Activated CD4-positive, alpha-beta T cell treated with anti-CD3 and anti-CD28 coated beads, Interleukin-2, amount 10 ng/mL, durations not matched to agents 24 days and 14 days (primary cell): ENCODE data around the gene NOTCH2. TPM values are rescaled to one million over a fixed set of nuclear protein-coding genes. Genes with fewer than 3 reads are reported as not detected.

ENCODE experiments used
- DNase-seq: peaks from one replicate; pipeline ENCODE4 v3.0.0; 2022
- H3K27ac Mint-ChIP-seq: one replicate; pipeline ENCODE4 v1.8.0; 2022; ENCODE audit warnings: mild to moderate bottlenecking, mixed read lengths
- H3K27me3 Mint-ChIP-seq: one replicate; pipeline ENCODE4 v1.8.0; 2022; ENCODE audit warnings: mixed read lengths
- H3K36me3 Mint-ChIP-seq: one replicate; pipeline ENCODE4 v1.8.0; 2022; ENCODE audit warnings: low read depth, mild to moderate bottlenecking, mixed read lengths
- H3K4me1 Mint-ChIP-seq: one replicate; pipeline ENCODE4 v1.8.0; 2021; ENCODE audit warnings: mixed read lengths
- H3K4me3 Mint-ChIP-seq: one replicate; pipeline ENCODE4 v1.8.0; 2022; ENCODE audit warnings: mild to moderate bottlenecking, moderate library complexity, mixed read lengths
- H3K9me3 Mint-ChIP-seq: one replicate; pipeline ENCODE4 v1.8.0; 2021; ENCODE audit warnings: mixed read lengths
- intact Hi-C: fragments of 100-400 bp; cut with micrococcal nuclease; formaldehyde crosslinking; loops from one replicate; pipeline ENCODE4 v1.15.1; 2023
- total RNA-seq: library from RNA; stranded (reverse); gene quantifications from 2 replicates; pipeline ENCODE4 v1.2.3, GENCODE V29; 2022

The NOTCH2 gene
- total RNA-seq, 1 donor from 2014 or later = 96.5 TPM

GRCh38 chr1:119909890-119910596, 159.4 kb downstream of the NOTCH2 start:
- Mint-ChIP-seq H3K27ac (no peak overlapping the region), H3K9me3 (no peaks in the 10 kb centered on the region), H3K36me3 (peaks cover 27% of the 10 kb centered on the region), H3K4me3 (no peak overlapping the region), H3K27me3 (peaks cover 9% of the 10 kb centered on the region), H3K4me1 (peaks cover 3% of the 10 kb centered on the region)
- intact Hi-C loops = no loop called here
- peak; percentile 54 for DNase-seq

GRCh38 chr1:119908661-119909060, 160.8 kb downstream of the NOTCH2 start:
- H3K9me3 Mint-ChIP-seq = peaks cover 5% of the 10 kb centered on the region
- H3K36me3 Mint-ChIP-seq = peaks cover 15% of the 10 kb centered on the region
- H3K27me3 Mint-ChIP-seq = peaks cover 21% of the 10 kb centered on the region
- no peak overlapping the region for H3K4me3 Mint-ChIP-seq
- no peak overlapping the region for H3K27ac Mint-ChIP-seq
- no peak for DNase-seq
- intact Hi-C loops = no loop called here
- peaks cover 5% of the 10 kb centered on the region for H3K4me1 Mint-ChIP-seq

- Mint-ChIP-seq H3K4me3 (no peak overlapping the region), H3K9me3 (peaks cover 7% of the 10 kb centered on the region), H3K36me3 (peaks cover 3% of the 10 kb centered on the region), H3K4me1 (peaks cover 5% of the 10 kb centered on the region), H3K27me3 (peaks cover 29% of the 10 kb centered on the region), H3K27ac (no peak overlapping the region)
- DNase-seq = no peak
- intact Hi-C loops = no loop called here
Observed at GRCh38 chr1:119906927-119907652, 162.4 kb downstream of the NOTCH2 start.

- H3K4me1 Mint-ChIP-seq = peaks cover 2% of the 10 kb centered on the region
- no peak overlapping the region for H3K4me3 Mint-ChIP-seq
- no peak for DNase-seq
- peaks cover 7% of the 10 kb centered on the region for H3K9me3 Mint-ChIP-seq
- intact Hi-C loops = no loop called here
- H3K36me3 Mint-ChIP-seq = peaks cover 2% of the 10 kb centered on the region
- no peak overlapping the region for H3K27ac Mint-ChIP-seq
- H3K27me3 Mint-ChIP-seq = peaks cover 38% of the 10 kb centered on the region
Observed at GRCh38 chr1:119903443-119903835, 166.0 kb downstream of the NOTCH2 start.

GRCh38 chr1:119902775-119903442, 166.6 kb downstream of the NOTCH2 start:
- intact Hi-C loops = no loop called here

GRCh38 chr1:119898981-119899720, 170.3 kb downstream of the NOTCH2 start:
- no peak for DNase-seq
- Mint-ChIP-seq H3K4me1 (peaks cover 8% of the 10 kb centered on the region), H3K27me3 (peaks cover 28% of the 10 kb centered on the region), H3K9me3 (peaks cover 4% of the 10 kb centered on the region), H3K4me3 (no peak overlapping the region), H3K36me3 (no peaks in the 10 kb centered on the region), H3K27ac (no peak overlapping the region)
- intact Hi-C loops = no loop called here

More at GRCh38 chr1:119902775-119903442, 166.6 kb downstream of the NOTCH2 start:
- Mint-ChIP-seq H3K9me3 (peaks cover 7% of the 10 kb centered on the region), H3K4me1 (peaks cover 2% of the 10 kb centered on the region), H3K27me3 (peaks cover 38% of the 10 kb centered on the region), H3K4me3 (no peak overlapping the region), H3K36me3 (peaks cover 1% of the 10 kb centered on the region), H3K27ac (no peak overlapping the region)
- DNase-seq = peak; percentile 54

GRCh38 chr1:119898530-119898929, 170.9 kb downstream of the NOTCH2 start:
- Mint-ChIP-seq H3K27ac (no peak overlapping the region), H3K9me3 (peaks cover under 1% of the 10 kb centered on the region), H3K36me3 (no peaks in the 10 kb centered on the region), H3K27me3 (peaks cover 23% of the 10 kb centered on the region), H3K4me3 (no peak overlapping the region), H3K4me1 (peaks cover 13% of the 10 kb centered on the region)
- no peak for DNase-seq
- intact Hi-C loops = no loop called here

- intact Hi-C loops = no loop called here
- Mint-ChIP-seq H3K27me3 (peaks cover 12% of the 10 kb centered on the region), H3K27ac (no peak within 1 kb of the TSS), H3K36me3 (no peaks in the 10 kb centered on the region), H3K4me1 (peaks cover 26% of the 10 kb centered on the region), H3K4me3 (no peak within 1 kb of the TSS), H3K9me3 (no peaks in the 10 kb centered on the region)
- no peak for DNase-seq
Observed at GRCh38 chr1:119896303-119896702, 173.2 kb downstream of the NOTCH2 start, which contains the start of gene ADAM30. TSS of gene ADAM30 (minus strand) at chr1:119896515. CDS start at chr1:119896336, 179 bp downstream.

GRCh38 chr1:119895102-119895501, 174.4 kb downstream of the NOTCH2 start:
- no peaks in the 10 kb centered on the region for H3K36me3 Mint-ChIP-seq
- peaks cover 27% of the 10 kb centered on the region for H3K4me1 Mint-ChIP-seq
- no peaks in the 10 kb centered on the region for H3K9me3 Mint-ChIP-seq
- intact Hi-C loops = no loop called here
- peaks cover 8% of the 10 kb centered on the region for H3K27me3 Mint-ChIP-seq
- DNase-seq = no peak
- H3K27ac Mint-ChIP-seq = no peak overlapping the region
- no peak overlapping the region for H3K4me3 Mint-ChIP-seq

- Mint-ChIP-seq H3K36me3 (no peaks in the 10 kb centered on the region), H3K27ac (peak overlapping the region; percentile 9), H3K4me1 (peaks cover 27% of the 10 kb centered on the region), H3K9me3 (no peaks in the 10 kb centered on the region), H3K27me3 (peaks cover 9% of the 10 kb centered on the region), H3K4me3 (peak overlapping the region; percentile 29)
- DNase-seq = peak; percentile 53
- intact Hi-C loops = no loop called here
Observed at GRCh38 chr1:119893827-119894700, 175.4 kb downstream of the NOTCH2 start.

- H3K4me1 Mint-ChIP-seq = peaks cover 27% of the 10 kb centered on the region
- peak overlapping the region; percentile 9 for H3K27ac Mint-ChIP-seq
- peaks cover 12% of the 10 kb centered on the region for H3K27me3 Mint-ChIP-seq
- DNase-seq = peak; percentile 72
- intact Hi-C loops = no loop called here
- no peaks in the 10 kb centered on the region for H3K36me3 Mint-ChIP-seq
- peak overlapping the region; percentile 29 for H3K4me3 Mint-ChIP-seq
- peaks cover 3% of the 10 kb centered on the region for H3K9me3 Mint-ChIP-seq
Observed at GRCh38 chr1:119893238-119893791, 176.1 kb downstream of the NOTCH2 start.

- H3K27ac Mint-ChIP-seq = no peak overlapping the region
- no peaks in the 10 kb centered on the region for H3K36me3 Mint-ChIP-seq
- peaks cover 11% of the 10 kb centered on the region for H3K27me3 Mint-ChIP-seq
Observed at GRCh38 chr1:119891386-119891785, 178.1 kb downstream of the NOTCH2 start.

More at GRCh38 chr1:119891386-119891785, 178.1 kb downstream of the NOTCH2 start:
- intact Hi-C loops = no loop called here
- no peak for DNase-seq
- H3K4me3 Mint-ChIP-seq = no peak overlapping the region
- peaks cover 27% of the 10 kb centered on the region for H3K4me1 Mint-ChIP-seq
- peaks cover 5% of the 10 kb centered on the region for H3K9me3 Mint-ChIP-seq
